GM23338 (cell line): Measurements from ENCODE around the gene DOCK2. TPM values are rescaled to one million over a fixed set of nuclear protein-coding genes. Genes with fewer than 3 reads are reported as not detected.

Experiments used
- ATAC-seq: fragments of 200-7000 bp; cut with Tn5 transposase; 3 replicates; pipeline ENCODE4 v1.9.1; 2020
- DNase-seq: peaks from one replicate; pipeline ENCODE4 v3.0.0-alpha.2; 2015; ENCODE audit warnings: low spot score
- H2AFZ ChIP-seq: fragments of 200-600 bp; sonication (generic); 2 replicates; pipeline ENCODE4 v1.8.0; 2016; ENCODE audit warnings: antibody characterized with exemption, mild to moderate bottlenecking, moderate library complexity
- H3F3A ChIP-seq: fragments of 200-600 bp; sonication (generic); replicated peaks from 2 replicates; pipeline ENCODE4 v1.8.0; 2017; ENCODE audit warnings: antibody characterized with exemption, mixed run types, low read depth
- H3K27ac ChIP-seq: fragments of 200-600 bp; sonication (generic); 2 replicates; pipeline ENCODE4 v1.6.1; 2016; ENCODE audit warnings: low read depth
- H3K27me3 ChIP-seq: fragments of 200-600 bp; sonication (generic); 2 replicates; pipeline ENCODE4 v1.8.0; 2016; ENCODE audit warnings: mild to moderate bottlenecking, mixed run types, moderate library complexity; ENCODE audit not compliant: insufficient read depth
- H3K36me3 ChIP-seq: fragments of 200-600 bp; sonication (generic); 2 replicates; pipeline ENCODE4 v1.8.0; 2016; ENCODE audit warnings: mild to moderate bottlenecking; ENCODE audit not compliant: insufficient read depth
- H3K4me1 ChIP-seq: fragments of 200-600 bp; sonication (generic); 2 replicates; pipeline ENCODE4 v1.8.0; 2016; ENCODE audit warnings: mild to moderate bottlenecking, moderate library complexity; ENCODE audit not compliant: insufficient read depth
- H3K4me2 ChIP-seq: fragments of 200-600 bp; sonication (generic); 2 replicates; pipeline ENCODE4 v1.7.1; 2017; ENCODE audit warnings: mixed run types
- H3K4me3 ChIP-seq: fragments of 200-600 bp; sonication (generic); 2 replicates; pipeline ENCODE4 v1.6.1; 2016; ENCODE audit warnings: mixed run types
- H3K79me2 ChIP-seq: fragments of 200-600 bp; sonication (generic); replicated peaks from 2 replicates; pipeline ENCODE4 v1.8.0; 2017; ENCODE audit warnings: mild to moderate bottlenecking; ENCODE audit not compliant: insufficient read depth
- H3K9me2 ChIP-seq: fragments of 200-600 bp; sonication (generic); 2 replicates; pipeline ENCODE4 v1.8.0; 2017; ENCODE audit not compliant: insufficient read depth
- H4K20me1 ChIP-seq: fragments of 200-600 bp; sonication (generic); replicated peaks from 2 replicates; pipeline ENCODE4 v1.8.0; 2017; ENCODE audit warnings: mild to moderate bottlenecking; ENCODE audit not compliant: insufficient read depth
- H3K27ac Mint-ChIP-seq: 2 replicates; pipeline ENCODE4 v1.8.0; 2020; ENCODE audit warnings: inconsistent platforms, mild to moderate bottlenecking, moderate library complexity, mixed read lengths
- H3K27me3 Mint-ChIP-seq: 3 replicates; pipeline ENCODE4 v1.8.0; 2022; ENCODE audit warnings: low read depth, mild to moderate bottlenecking, moderate library complexity, mixed read lengths, inconsistent platforms; ENCODE audit not compliant: insufficient read depth, poor library complexity
- H3K36me3 Mint-ChIP-seq: 3 replicates; pipeline ENCODE4 v1.8.0; 2021; ENCODE audit warnings: low read depth, mild to moderate bottlenecking, inconsistent platforms, moderate library complexity, mixed read lengths
- H3K4me1 Mint-ChIP-seq: 3 replicates; pipeline ENCODE4 v1.8.0; 2020; ENCODE audit warnings: mild to moderate bottlenecking, inconsistent platforms, mixed read lengths
- H3K4me3 Mint-ChIP-seq: 3 replicates; pipeline ENCODE4 v1.8.0; 2021; ENCODE audit warnings: moderate library complexity, mild to moderate bottlenecking, inconsistent platforms, mixed read lengths
- H3K9me3 Mint-ChIP-seq: 3 replicates; pipeline ENCODE4 v1.8.0; 2020; ENCODE audit warnings: moderate library complexity, mild to moderate bottlenecking, inconsistent platforms, mixed read lengths
- CTCF ChIP-seq, 2 experiments: fragments of 200-600 bp in 1 of 2; sonication (generic) in 1 of 2; conservative IDR thresholded peaks; 2 replicates each; pipeline versions ENCODE4 v1.5.1 to v1.6.1; 2016 to 2017; ENCODE audit warnings: antibody characterized with exemption in 2 of 2, low read depth in 2 of 2, mild to moderate bottlenecking in 2 of 2, moderate library complexity in 1 of 2
- ETS1 ChIP-seq: IDR thresholded peaks from 2 replicates; pipeline ENCODE4 v1.6.1; 2016; ENCODE audit warnings: antibody characterized with exemption
- JUNB ChIP-seq: IDR thresholded peaks from one replicate; pipeline ENCODE4 v1.6.1; 2016; ENCODE audit warnings: antibody characterized with exemption; ENCODE audit not compliant: unreplicated experiment
- NANOG ChIP-seq: IDR thresholded peaks from 2 replicates; pipeline ENCODE4 v1.6.1; 2016; ENCODE audit warnings: antibody characterized with exemption, borderline replicate concordance
- polyA plus RNA-seq: library from polyadenylated mRNA; unstranded; fragments of >200 nt; fragmentation: Nextera tagmentation; extraction: Ambion mirVana; gene quantifications from 2 replicates; pipeline ENCODE4 v1.2.1, GENCODE V29; 2016
- total RNA-seq: library from RNA; depleted of rRNA; stranded (reverse); fragments of >200 nt; shearing (Covaris generic); gene quantifications from 2 replicates; pipeline ENCODE4 v1.2.3, GENCODE V29; 2014

DOCK2 gene
- total and polyA plus RNA-seq, 2 experiments from 2014 or later: 3.7 to 9.4 TPM

GRCh38 chr5:170067574-170068170, 430.6 kb downstream of the DOCK2 start (continued):
- TF ChIP-seq CTCF (conservative IDR thresholded peaks at IDR 0.05; ENCODE audit: low read depth in 2 of 2) (no peak), NANOG (no peak), ETS1 (no peak), JUNB (no peak)

- ATAC-seq: no peak
- H2AFZ ChIP-seq: no peak overlapping the region
- Mint-ChIP-seq H3K27me3 (no peaks in the 10 kb centered on the region), H3K27ac (no peak overlapping the region), H3K4me1 (peaks cover 18% of the 10 kb centered on the region), H3K4me3 (no peak overlapping the region), H3K36me3 (no peaks in the 10 kb centered on the region), H3K9me3 (no peaks in the 10 kb centered on the region)
- no peaks in the 10 kb centered on the region for H4K20me1 ChIP-seq
- no peaks in the 10 kb centered on the region for H3K27me3 ChIP-seq
- H3K36me3 ChIP-seq: no peaks in the 10 kb centered on the region
- H3K4me1 ChIP-seq: peaks cover 4% of the 10 kb centered on the region; the same call in 1 of the 2 replicates
- no peaks in the 10 kb centered on the region for H3K79me2 ChIP-seq
- no peaks in the 10 kb centered on the region for H3F3A ChIP-seq
- DNase-seq: no peak
- no peak for TF ChIP-seq NANOG
- no peak for TF ChIP-seq ETS1
- no peak overlapping the region for H3K4me2 ChIP-seq
- H3K27ac ChIP-seq: no peak overlapping the region
- no peak overlapping the region for H3K4me3 ChIP-seq
- H3K9me2 ChIP-seq: no peaks in the 10 kb centered on the region
Measured at GRCh38 chr5:170069512-170069911, 432.4 kb downstream of the DOCK2 start.

- no peak overlapping the region for H3K4me2 ChIP-seq
- H3K4me1 ChIP-seq: peaks cover 4% of the 10 kb centered on the region; the same call in 1 of the 2 replicates
- H3K4me3 ChIP-seq: no peak overlapping the region
- TF ChIP-seq CTCF (conservative IDR thresholded peaks at IDR 0.05; ENCODE audit: low read depth in 2 of 2) (peak; percentile 79 to 87), ETS1 (no peak)
- no peaks in the 10 kb centered on the region for H3K36me3 ChIP-seq
- H3K27me3 ChIP-seq: no peaks in the 10 kb centered on the region
- Mint-ChIP-seq H3K27ac (no peak overlapping the region), H3K9me3 (no peaks in the 10 kb centered on the region), H3K4me1 (peaks cover 18% of the 10 kb centered on the region), H3K4me3 (no peak overlapping the region), H3K36me3 (no peaks in the 10 kb centered on the region), H3K27me3 (peaks cover 2% of the 10 kb centered on the region)
- H3F3A ChIP-seq: no peaks in the 10 kb centered on the region
- no peaks in the 10 kb centered on the region for H3K9me2 ChIP-seq
- DNase-seq: peak; percentile 81
- peak; percentile 97 for ATAC-seq
- no peaks in the 10 kb centered on the region for H4K20me1 ChIP-seq
- H3K27ac ChIP-seq: no peak overlapping the region
- H2AFZ ChIP-seq: no peak overlapping the region
- no peaks in the 10 kb centered on the region for H3K79me2 ChIP-seq
Measured at GRCh38 chr5:170070556-170071412, 433.7 kb downstream of the DOCK2 start.
